Measurements from ENCODE around the gene VPS37D. TPM values are rescaled to one million over a fixed set of nuclear protein-coding genes. Genes with fewer than 3 reads are reported as not detected.

VPS37D gene
- total RNA-seq, 1 experiment from 2014 or later = 0.85 TPM

DNA sequence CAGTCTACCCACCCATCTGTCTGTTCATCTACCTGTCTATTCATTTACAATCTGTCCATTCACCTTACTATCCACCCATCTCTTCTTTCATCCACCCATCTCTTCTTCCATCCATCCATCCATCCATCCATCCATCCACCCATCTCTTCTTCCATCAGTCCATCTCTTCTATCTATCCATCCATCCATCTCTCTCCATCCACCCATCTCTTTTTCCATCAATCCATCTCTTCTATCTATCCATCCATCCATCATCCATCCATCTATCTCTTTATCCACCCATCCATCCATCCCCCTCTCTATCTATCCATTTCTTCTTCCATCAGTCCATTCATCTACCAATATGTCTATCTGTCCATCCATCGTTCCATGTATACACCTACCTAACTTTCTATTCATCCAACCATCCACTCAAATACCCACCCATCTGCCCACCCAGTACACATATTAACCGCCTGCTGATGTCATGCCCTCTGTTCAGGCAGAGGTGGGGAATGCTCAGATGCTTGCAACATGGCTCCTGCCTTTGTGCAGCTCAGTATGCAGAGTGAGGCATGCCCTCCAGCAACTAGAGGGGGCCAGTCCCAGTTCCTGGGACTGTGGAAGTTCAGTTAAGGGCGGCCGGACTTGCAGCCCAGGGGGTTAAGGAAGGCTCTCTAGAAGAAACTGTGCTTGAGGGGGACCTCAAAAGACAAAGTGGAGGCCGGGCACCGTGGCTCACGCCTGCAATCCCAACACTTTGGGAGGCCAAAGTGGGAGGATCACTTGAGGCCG is 32.0 kb upstream of the VPS37D start:
- Mint-ChIP-seq H3K36me3 (ENCODE audit: insufficient read depth in 1 of 3, low read depth in 3 of 3) (no peaks in the 10 kb centered on the region), H3K27ac (no peak overlapping the region), H3K9me3 (no peaks in the 10 kb centered on the region; a peak in 2 of 5 replicates), H3K4me3 (no peak overlapping the region), H3K4me1 (peaks cover 5 to 6% of the 10 kb centered on the region in 2 experiments), H3K27me3 (ENCODE audit: low read depth) (peaks cover 22% of the 10 kb centered on the region)
- DNase-seq = no peak
- Histone ChIP-seq H2AK5ac (ENCODE audit: insufficient read length, low read length) (no peak overlapping the region), H3K4ac (ENCODE audit: low read depth, low read length) (no peak overlapping the region), H4K20me1 (ENCODE audit: control insufficient read depth, insufficient read depth, insufficient read length) (no peaks in the 10 kb centered on the region), H3K9me3 (ENCODE audit: control insufficient read depth, low read depth, low read length) (no peaks in the 10 kb centered on the region), H3K4me1 (ENCODE audit: insufficient read depth, low read length) (no peaks in the 10 kb centered on the region; the same call in 1 of the 2 replicates), H4K91ac (ENCODE audit: insufficient read length, low read depth, low read length) (no peak overlapping the region), H3T11ph (ENCODE audit: low read length) (no peak overlapping the region), H2BK120ac (ENCODE audit: low read depth, low read length, poor library complexity, severe bottlenecking) (no peak overlapping the region), H3K79me2 (ENCODE audit: insufficient read depth, low read length) (no peaks in the 10 kb centered on the region), H3K18ac (ENCODE audit: insufficient read length, low read depth, low read length) (no peak overlapping the region), H3K27me3 (ENCODE audit: insufficient read depth, low read length) (no peaks in the 10 kb centered on the region), H4K5ac (ENCODE audit: insufficient read length, low read depth, low read length) (no peak overlapping the region), H2AFZ (ENCODE audit: low read length) (no peak overlapping the region), H2BK5ac (ENCODE audit: insufficient read length, low read length) (no peak overlapping the region), H3K79me1 (ENCODE audit: insufficient read depth, low read depth, low read length, poor library complexity, severe bottlenecking) (no peaks in the 10 kb centered on the region), H3K4me2 (ENCODE audit: insufficient read depth, insufficient read length, low read length) (no peak overlapping the region), H4K8ac (replicated peaks; ENCODE audit: insufficient read length, low read depth, low read length) (no peak overlapping the region), H3K9ac (ENCODE audit: extremely low read depth, insufficient read length, low read length) (no peak overlapping the region), H3K23me2 (ENCODE audit: insufficient read length, low read depth, low read length, poor library complexity, severe bottlenecking) (no peaks in the 10 kb centered on the region), H2BK12ac (ENCODE audit: insufficient read length, low read depth, low read length) (no peak overlapping the region), H3K14ac (ENCODE audit: insufficient read depth, low read length) (no peak overlapping the region), H2BK20ac (ENCODE audit: low read depth, low read length, poor library complexity, severe bottlenecking) (no peak overlapping the region), H3K23ac (ENCODE audit: insufficient read length, low read depth, low read length) (no peak overlapping the region), H3K56ac (ENCODE audit: insufficient read length, low read depth, low read length) (no peak overlapping the region), H3K27ac (ENCODE audit: insufficient read length, low read depth, low read length) (no peak overlapping the region), H2BK15ac (ENCODE audit: low read depth, low read length) (no peak overlapping the region)
- WGBS (ENCODE audit: extremely low coverage, insufficient read length, low lambda C conversion rate) = 100% methylated on average over 1 of the region's 8 CpGs
- TF ChIP-seq, protein P1, sequence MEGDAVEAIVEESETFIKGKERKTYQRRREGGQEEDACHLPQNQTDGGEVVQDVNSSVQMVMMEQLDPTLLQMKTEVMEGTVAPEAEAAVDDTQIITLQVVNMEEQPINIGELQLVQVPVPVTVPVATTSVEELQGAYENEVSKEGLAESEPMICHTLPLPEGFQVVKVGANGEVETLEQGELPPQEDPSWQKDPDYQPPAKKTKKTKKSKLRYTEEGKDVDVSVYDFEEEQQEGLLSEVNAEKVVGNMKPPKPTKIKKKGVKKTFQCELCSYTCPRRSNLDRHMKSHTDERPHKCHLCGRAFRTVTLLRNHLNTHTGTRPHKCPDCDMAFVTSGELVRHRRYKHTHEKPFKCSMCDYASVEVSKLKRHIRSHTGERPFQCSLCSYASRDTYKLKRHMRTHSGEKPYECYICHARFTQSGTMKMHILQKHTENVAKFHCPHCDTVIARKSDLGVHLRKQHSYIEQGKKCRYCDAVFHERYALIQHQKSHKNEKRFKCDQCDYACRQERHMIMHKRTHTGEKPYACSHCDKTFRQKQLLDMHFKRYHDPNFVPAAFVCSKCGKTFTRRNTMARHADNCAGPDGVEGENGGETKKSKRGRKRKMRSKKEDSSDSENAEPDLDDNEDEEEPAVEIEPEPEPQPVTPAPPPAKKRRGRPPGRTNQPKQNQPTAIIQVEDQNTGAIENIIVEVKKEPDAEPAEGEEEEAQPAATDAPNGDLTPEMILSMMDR (conservative IDR thresholded peaks at IDR 0.05) = no peak

Data from H9 (cell line).